ENCODE results near the gene BRD7.

GRCh38 chr16:50303041-50303604 is 65.7 kb downstream of the BRD7 start:
- TF ChIP-seq, protein P1, sequence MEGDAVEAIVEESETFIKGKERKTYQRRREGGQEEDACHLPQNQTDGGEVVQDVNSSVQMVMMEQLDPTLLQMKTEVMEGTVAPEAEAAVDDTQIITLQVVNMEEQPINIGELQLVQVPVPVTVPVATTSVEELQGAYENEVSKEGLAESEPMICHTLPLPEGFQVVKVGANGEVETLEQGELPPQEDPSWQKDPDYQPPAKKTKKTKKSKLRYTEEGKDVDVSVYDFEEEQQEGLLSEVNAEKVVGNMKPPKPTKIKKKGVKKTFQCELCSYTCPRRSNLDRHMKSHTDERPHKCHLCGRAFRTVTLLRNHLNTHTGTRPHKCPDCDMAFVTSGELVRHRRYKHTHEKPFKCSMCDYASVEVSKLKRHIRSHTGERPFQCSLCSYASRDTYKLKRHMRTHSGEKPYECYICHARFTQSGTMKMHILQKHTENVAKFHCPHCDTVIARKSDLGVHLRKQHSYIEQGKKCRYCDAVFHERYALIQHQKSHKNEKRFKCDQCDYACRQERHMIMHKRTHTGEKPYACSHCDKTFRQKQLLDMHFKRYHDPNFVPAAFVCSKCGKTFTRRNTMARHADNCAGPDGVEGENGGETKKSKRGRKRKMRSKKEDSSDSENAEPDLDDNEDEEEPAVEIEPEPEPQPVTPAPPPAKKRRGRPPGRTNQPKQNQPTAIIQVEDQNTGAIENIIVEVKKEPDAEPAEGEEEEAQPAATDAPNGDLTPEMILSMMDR (IDR thresholded peaks at IDR 0.05; ENCODE audit: low read depth, low read length): no peak
- no peak for TF ChIP-seq EZH2phosphoT487 (IDR thresholded peaks at IDR 0.05; ENCODE audit: low read depth)
